ENCODE measurements around the gene PAFAH1B2.

PAFAH1B2 gene

DNA sequence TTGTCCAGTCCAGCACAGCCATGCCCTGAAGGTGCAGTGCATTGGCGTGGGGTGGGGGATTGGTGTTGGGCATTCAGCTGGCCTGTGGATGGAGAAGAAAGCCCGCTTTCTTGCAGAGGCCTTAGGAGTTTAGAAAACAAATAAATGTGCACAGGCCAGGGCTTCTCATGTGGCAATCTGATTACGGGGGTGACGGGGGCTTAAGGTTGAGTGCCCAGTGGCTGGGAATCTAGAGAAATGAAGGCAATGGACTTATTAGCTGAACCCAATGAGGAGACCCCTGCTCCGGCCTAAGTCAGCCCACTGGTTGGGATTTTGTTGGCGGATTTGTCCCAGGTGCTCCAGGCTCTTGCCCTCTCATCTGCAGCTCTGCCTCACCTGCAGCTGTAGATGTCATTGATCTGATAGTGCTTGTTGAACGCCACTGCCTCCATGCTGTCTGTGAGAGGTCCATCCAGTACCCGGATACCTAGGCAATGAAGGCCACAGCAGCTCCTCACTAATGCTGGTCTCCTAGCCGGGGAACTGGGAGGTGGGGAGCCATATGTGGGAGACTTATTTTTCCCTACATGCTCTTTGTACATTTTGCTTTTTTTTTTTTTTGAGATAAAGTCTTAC lies 81.6 kb downstream of the PAFAH1B2 start:
- no peak for DNase-seq

All from AML-193 (cell line).